Cardiac fibroblast (primary cell): ENCODE data around the gene CNTNAP2.

Source experiments
- DNase-seq, 2 donors: peaks; one replicate each; pipeline versions ENCODE4 v3.0.0 to v3.0.0-alpha.2; 2010; ENCODE audit warnings: low read depth in 2 of 2
- H3K4me3 ChIP-seq, 2 donors: replicated peaks in 1 of 2; 1 replicate in 1 of 2; 2 replicates in 1 of 2; pipeline ENCODE4 v1.5.1; 2011; ENCODE audit warnings: low read depth in 2 of 2, low read length in 2 of 2, mild to moderate bottlenecking in 2 of 2, moderate library complexity in 1 of 2
- TF ChIP-seq, protein P1 (sequence below): IDR thresholded peaks from one replicate; pipeline ENCODE4 v1.5.1; 2011; ENCODE audit warnings: low read depth, mild to moderate bottlenecking, low read length, inconsistent platforms

Gene CNTNAP2

DNA sequence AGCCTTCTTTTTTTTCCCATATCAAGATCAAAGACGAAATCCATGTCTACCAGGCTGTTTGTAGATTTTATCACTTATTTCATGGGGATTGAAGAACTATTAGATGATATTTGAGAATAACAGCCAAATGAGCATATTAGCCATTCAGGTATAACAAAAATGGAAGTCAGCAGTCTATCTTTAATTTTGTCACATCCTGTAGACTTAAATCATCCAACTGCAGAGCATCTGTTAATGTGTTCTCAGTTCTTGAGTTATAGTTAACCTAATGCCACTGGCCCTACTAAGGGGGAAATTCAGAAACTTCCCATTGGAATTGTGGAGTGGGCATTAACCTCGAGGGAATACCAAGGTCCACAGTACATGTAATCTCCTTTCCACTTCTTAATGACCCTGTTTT is 380.1 kb downstream of the CNTNAP2 start:
- no peak overlapping the region for H3K4me3 ChIP-seq
- TF ChIP-seq, protein P1, sequence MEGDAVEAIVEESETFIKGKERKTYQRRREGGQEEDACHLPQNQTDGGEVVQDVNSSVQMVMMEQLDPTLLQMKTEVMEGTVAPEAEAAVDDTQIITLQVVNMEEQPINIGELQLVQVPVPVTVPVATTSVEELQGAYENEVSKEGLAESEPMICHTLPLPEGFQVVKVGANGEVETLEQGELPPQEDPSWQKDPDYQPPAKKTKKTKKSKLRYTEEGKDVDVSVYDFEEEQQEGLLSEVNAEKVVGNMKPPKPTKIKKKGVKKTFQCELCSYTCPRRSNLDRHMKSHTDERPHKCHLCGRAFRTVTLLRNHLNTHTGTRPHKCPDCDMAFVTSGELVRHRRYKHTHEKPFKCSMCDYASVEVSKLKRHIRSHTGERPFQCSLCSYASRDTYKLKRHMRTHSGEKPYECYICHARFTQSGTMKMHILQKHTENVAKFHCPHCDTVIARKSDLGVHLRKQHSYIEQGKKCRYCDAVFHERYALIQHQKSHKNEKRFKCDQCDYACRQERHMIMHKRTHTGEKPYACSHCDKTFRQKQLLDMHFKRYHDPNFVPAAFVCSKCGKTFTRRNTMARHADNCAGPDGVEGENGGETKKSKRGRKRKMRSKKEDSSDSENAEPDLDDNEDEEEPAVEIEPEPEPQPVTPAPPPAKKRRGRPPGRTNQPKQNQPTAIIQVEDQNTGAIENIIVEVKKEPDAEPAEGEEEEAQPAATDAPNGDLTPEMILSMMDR, result no peak
- no peak for DNase-seq

DNA sequence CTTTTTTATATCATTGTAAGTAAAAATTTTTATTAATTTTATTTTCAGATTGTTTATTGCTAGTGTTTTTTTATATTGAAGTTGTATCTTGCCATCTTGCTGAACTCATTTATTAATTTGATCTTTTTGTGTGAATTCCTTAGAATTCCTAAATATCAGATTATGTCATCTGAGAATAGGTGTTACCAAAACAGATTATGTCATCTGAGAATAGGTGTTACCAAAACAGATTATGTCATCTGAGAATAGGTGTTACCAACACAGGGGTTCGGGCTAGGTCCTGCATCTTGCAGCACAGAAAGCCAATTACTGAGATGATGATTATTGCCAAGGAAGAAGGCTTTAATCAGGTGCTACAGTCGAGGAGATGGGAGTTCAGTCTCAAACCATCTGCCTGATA is 383.4 kb downstream of the CNTNAP2 start:
- DNase-seq, result no peak
- H3K4me3 ChIP-seq, result no peak overlapping the region
- TF ChIP-seq, protein P1, result no peak

DNA sequence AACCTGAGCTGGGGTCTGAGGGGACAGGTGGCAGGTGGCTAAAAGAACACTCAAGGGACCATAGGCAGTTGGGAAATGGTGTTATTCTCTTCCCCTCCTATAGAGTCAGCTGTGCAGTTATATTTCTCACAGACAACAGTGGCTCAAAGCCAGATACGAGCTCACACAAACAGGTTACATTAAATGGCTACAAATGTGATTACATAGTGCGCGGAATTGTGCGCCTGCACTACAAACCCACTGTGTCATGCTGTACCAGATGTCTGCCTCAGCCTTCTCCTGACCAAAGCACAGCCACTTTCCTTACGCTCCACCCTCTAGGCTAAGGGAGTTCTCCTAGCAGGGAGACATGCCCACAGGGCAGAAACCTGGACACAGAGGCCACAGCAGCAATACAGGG is 387.2 kb downstream of the CNTNAP2 start:
- no peak overlapping the region for H3K4me3 ChIP-seq
- DNase-seq, result no peak
- TF ChIP-seq, protein P1, result no peak

DNA sequence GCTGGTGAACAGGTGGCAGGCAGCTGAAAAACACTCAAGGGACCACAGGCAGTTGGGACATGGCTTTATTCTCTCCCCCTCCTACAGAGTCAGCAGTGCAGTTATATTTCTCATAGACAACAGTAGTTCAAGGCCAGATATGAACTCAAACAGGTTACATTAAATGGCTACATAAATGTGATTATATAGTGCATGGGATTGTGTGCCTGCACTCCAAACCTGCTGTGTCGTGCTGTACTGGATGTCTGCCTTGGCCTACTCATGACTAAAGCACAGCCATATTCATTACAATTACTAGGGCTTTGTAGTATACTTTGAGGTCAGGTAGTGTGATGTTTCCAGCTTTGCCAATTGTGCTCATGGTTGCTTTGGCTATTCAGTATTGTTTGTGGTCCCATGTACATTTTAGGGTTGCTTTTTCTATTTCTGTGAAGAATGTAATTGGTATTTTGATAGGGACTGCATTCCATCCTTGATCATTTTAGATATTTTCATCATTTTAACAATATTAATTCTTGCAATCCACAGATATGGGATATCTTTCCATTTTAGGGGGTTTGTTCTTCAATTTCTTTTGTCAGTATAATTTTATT is 393.6 kb downstream of the CNTNAP2 start:
- no peak overlapping the region for H3K4me3 ChIP-seq
- TF ChIP-seq, protein P1, result no peak
- DNase-seq, result no peak

DNA sequence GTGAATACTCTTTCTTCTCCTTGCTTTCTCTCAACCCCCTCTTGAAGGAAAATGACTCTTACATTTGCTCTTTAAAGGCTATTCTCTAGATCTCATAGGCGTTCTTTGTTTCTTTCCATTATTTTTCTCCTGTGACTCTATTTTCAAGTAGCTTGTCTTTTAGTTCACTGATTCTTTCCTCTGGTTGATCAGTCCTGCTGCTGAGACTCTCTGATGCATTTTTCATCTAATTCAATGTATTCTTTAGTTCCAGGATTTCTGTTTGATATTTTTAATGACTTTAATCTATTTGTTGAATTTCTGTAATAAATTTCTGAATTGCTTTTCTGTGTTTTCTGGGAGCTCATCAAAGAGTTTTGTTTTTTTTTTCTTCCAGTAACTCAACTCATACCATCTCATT is 397.7 kb downstream of the CNTNAP2 start:
- DNase-seq, result no peak
- TF ChIP-seq, protein P1, result no peak
- no peak overlapping the region for H3K4me3 ChIP-seq

DNA sequence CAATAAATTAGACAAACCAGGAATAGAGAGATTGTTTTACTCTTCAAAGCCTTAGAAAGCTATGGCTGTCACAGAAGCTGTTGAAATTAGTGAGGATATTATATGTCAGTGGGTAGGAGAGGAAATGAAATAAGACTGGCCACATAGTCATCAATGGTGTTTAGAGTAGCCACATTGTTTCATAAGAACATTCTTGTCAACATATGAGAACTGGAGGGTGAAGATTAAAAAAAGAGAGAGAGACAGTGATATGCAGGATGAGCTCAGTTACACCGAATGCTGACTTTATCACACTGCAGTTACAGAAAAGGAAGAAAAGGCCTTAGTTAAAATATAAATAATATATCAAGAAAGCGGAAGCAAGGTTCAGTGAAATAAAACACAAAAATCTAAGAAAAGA is 412.0 kb downstream of the CNTNAP2 start:
- H3K4me3 ChIP-seq, result no peak overlapping the region
- TF ChIP-seq, protein P1, result no peak
- no peak for DNase-seq

DNA sequence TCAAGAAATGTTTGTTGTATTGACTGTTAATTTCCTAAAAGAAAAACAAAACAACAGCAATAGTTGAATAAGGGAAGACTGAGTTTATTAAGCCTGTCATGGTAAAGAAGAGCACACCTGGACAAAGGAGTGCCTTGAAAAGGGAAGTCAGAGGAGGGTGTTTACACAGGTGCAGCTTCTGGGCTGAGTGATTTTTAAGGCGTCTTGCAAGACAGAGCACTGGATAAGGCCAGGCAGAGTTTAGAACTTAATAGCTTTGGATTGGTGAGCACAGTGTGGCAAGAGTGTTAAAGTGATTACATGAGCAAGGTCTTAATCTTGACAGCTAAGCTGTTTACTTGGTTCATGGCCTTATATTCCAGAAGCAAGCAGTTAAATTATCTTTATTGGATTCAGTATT is 423.2 kb downstream of the CNTNAP2 start:
- H3K4me3 ChIP-seq, result no peak overlapping the region
- no peak for DNase-seq
- TF ChIP-seq, protein P1, result no peak
